H1 (cell line): Measurements from ENCODE around the gene RPL28. TPM values are rescaled to one million over a fixed set of nuclear protein-coding genes. Genes with fewer than 3 reads are reported as not detected.

Source experiments
- CTCF ChIA-PET: fragments of 300-600 bp; sonication (Branson Sonifier 250); formaldehyde crosslinking; loops from one replicate; lab custom pipeline; 2021; ENCODE audit not compliant: partially characterized antibody; lab: Charles Lee
- POLR2A ChIA-PET: fragments of 300-600 bp; sonication (Branson Sonifier 250); formaldehyde crosslinking; loops from one replicate; lab custom pipeline; 2021; ENCODE audit warnings: inconsistent platforms; ENCODE audit not compliant: partially characterized antibody; lab: Charles Lee
- DNase-seq, 2 experiments: peaks; one replicate each; pipeline versions ENCODE4 v3.0.0 to v3.0.0-alpha.2; 2010 to 2022; ENCODE audit warnings: low spot score in 2 of 2, low read depth in 1 of 2, mixed read lengths in 1 of 2
- FAIRE-seq: peaks from 2 replicates; lab custom pipeline; 2011; peaks lifted over from hg19 to GRCh38; lab: Jason Lieb, UNC
- H2AFZ ChIP-seq: 2 replicates; pipeline ENCODE4 v1.8.1; 2012; ENCODE audit warnings: low read length, inconsistent platforms
- H2AK5ac ChIP-seq: 2 replicates; pipeline ENCODE4 v1.6.1; 2013; ENCODE audit warnings: low read depth, low read length
- H2BK120ac ChIP-seq: replicated peaks from 2 replicates; pipeline ENCODE3; 2013; ENCODE audit warnings: low read depth, low read length, inconsistent platforms
- H2BK12ac ChIP-seq: 2 replicates; pipeline ENCODE4 v1.6.1; 2013; ENCODE audit warnings: low read depth, low read length
- H2BK15ac ChIP-seq: 2 replicates; pipeline ENCODE4 v1.6.1; 2013; ENCODE audit warnings: low read length
- H2BK20ac ChIP-seq: 2 replicates; pipeline ENCODE4 v1.6.1; 2013; ENCODE audit warnings: low read length
- H2BK5ac ChIP-seq: 2 replicates; pipeline ENCODE4 v1.6.1; 2013; ENCODE audit warnings: low read depth, low read length
- H3K14ac ChIP-seq: 2 replicates; pipeline ENCODE4 v1.6.1; 2013; ENCODE audit warnings: inconsistent platforms; ENCODE audit not compliant: insufficient read length
- H3K18ac ChIP-seq: 2 replicates; pipeline ENCODE4 v1.6.1; 2013; ENCODE audit warnings: low read length; ENCODE audit errors: extremely low read depth
- H3K23ac ChIP-seq: 2 replicates; pipeline ENCODE4 v1.6.1; 2013; ENCODE audit warnings: inconsistent platforms; ENCODE audit not compliant: insufficient read length
- H3K23me2 ChIP-seq: 2 replicates; pipeline ENCODE4 v1.6.1; 2013; ENCODE audit warnings: low read depth, low read length
- H3K27ac ChIP-seq: 2 replicates; pipeline ENCODE4 v1.6.1; 2011; ENCODE audit warnings: low read depth, low read length, inconsistent platforms
- H3K27me3 ChIP-seq, 4 experiments: replicated peaks in 1 of 4; 1 replicate in 1 of 4; 2 replicates in 3 of 4; pipeline versions ENCODE4 v1.6.1 to v1.8.1; 2011 to 2013; ENCODE audit warnings: low read length in 3 of 4, mild to moderate bottlenecking in 3 of 4, inconsistent platforms in 2 of 4, mixed read lengths in 2 of 4, moderate library complexity in 1 of 4; ENCODE audit not compliant: control insufficient read depth in 3 of 4, insufficient read depth in 3 of 4; ENCODE audit errors: extremely low read depth in 1 of 4
- H3K36me3 ChIP-seq, 4 experiments: 2 replicates each; pipeline versions ENCODE4 v1.6.1 to v1.8.1; 2011 to 2013; ENCODE audit warnings: mild to moderate bottlenecking in 4 of 4, low read length in 3 of 4, moderate library complexity in 2 of 4, control low read depth in 1 of 4, inconsistent platforms in 1 of 4; ENCODE audit not compliant: insufficient read depth in 4 of 4, control insufficient read depth in 2 of 4
- H3K4ac ChIP-seq: replicated peaks from 2 replicates; pipeline ENCODE3; 2013; ENCODE audit warnings: low read length, low read depth, mixed read lengths, inconsistent platforms; ENCODE audit not compliant: insufficient read length
- H3K4me1 ChIP-seq, 4 experiments: replicated peaks in 1 of 4; 1 replicate in 1 of 4; 2 replicates in 3 of 4; pipeline versions ENCODE4 v1.6.1 to v1.8.1; 2011 to 2013; ENCODE audit warnings: low read length in 3 of 4, inconsistent platforms in 2 of 4, mixed read lengths in 1 of 4; ENCODE audit not compliant: insufficient read depth in 4 of 4, control insufficient read depth in 3 of 4
- H3K4me2 ChIP-seq, 2 experiments: 2 replicates each; pipeline versions ENCODE4 v1.6.1 to v1.8.1; 2011 to 2013; ENCODE audit warnings: low read depth in 2 of 2, low read length in 2 of 2, control low read depth in 1 of 2, inconsistent platforms in 1 of 2, mild to moderate bottlenecking in 1 of 2; ENCODE audit not compliant: insufficient read depth in 1 of 2
- H3K4me3 ChIP-seq, 4 experiments: fragments of 200-600, 300-600 bp in 1 of 4; sonication (generic), shearing (Covaris generic), sonication (Bioruptor Twin) in 1 of 4; 2 replicates each; pipeline versions ENCODE4 v1.5.1 to v1.8.1; 2011 to 2016; ENCODE audit warnings: low read length in 4 of 4, low read depth in 3 of 4, control low read depth in 2 of 4, inconsistent platforms in 2 of 4, mild to moderate bottlenecking in 2 of 4, mixed read lengths in 1 of 4, moderate library complexity in 1 of 4; ENCODE audit not compliant: insufficient read depth in 2 of 4; ENCODE audit errors: extremely low read depth in 1 of 4
- H3K56ac ChIP-seq: replicated peaks from 2 replicates; pipeline ENCODE3; 2013; ENCODE audit warnings: low read depth, mild to moderate bottlenecking, mixed read lengths, low read length, inconsistent platforms; ENCODE audit not compliant: insufficient read length
- H3K79me1 ChIP-seq: 2 replicates; pipeline ENCODE4 v1.6.1; 2013; ENCODE audit warnings: low read depth, low read length, control low read depth
- H3K79me2 ChIP-seq, 2 experiments: 2 replicates each; pipeline versions ENCODE4 v1.6.1 to v1.8.1; 2012 to 2013; ENCODE audit warnings: low read length in 2 of 2, mild to moderate bottlenecking in 2 of 2, inconsistent platforms in 1 of 2; ENCODE audit not compliant: insufficient read depth in 2 of 2, control insufficient read depth in 1 of 2
- H3K9ac ChIP-seq, 4 experiments: replicated peaks in 1 of 4; 1 replicate in 1 of 4; 2 replicates in 3 of 4; pipeline versions ENCODE4 v1.6.1 to v1.8.1; 2011 to 2013; ENCODE audit warnings: low read depth in 3 of 4, low read length in 3 of 4, control low read depth in 2 of 4, mild to moderate bottlenecking in 2 of 4, moderate library complexity in 2 of 4, inconsistent platforms in 1 of 4; ENCODE audit errors: extremely low read depth in 1 of 4
- H3K9me3 ChIP-seq, 2 experiments: 2 replicates each; pipeline versions ENCODE4 v1.6.1 to v1.8.1; 2012 to 2013; ENCODE audit warnings: mild to moderate bottlenecking in 2 of 2, moderate library complexity in 2 of 2, control low read depth in 1 of 2, inconsistent platforms in 1 of 2, low read depth in 1 of 2, low read length in 1 of 2, mixed read lengths in 1 of 2; ENCODE audit not compliant: insufficient read depth in 2 of 2
- H4K20me1 ChIP-seq, 2 experiments: replicated peaks in 1 of 2; 2 replicates each; pipeline versions ENCODE3 to v1.8.1; 2011 to 2013; ENCODE audit warnings: inconsistent platforms in 2 of 2, low read length in 2 of 2, mild to moderate bottlenecking in 1 of 2; ENCODE audit not compliant: insufficient read depth in 2 of 2, control insufficient read depth in 1 of 2
- H4K5ac ChIP-seq: 2 replicates; pipeline ENCODE4 v1.6.1; 2013; ENCODE audit warnings: low read length, low read depth, mixed read lengths, inconsistent platforms; ENCODE audit not compliant: insufficient read length
- H4K8ac ChIP-seq: 2 replicates; pipeline ENCODE4 v1.8.0; 2013; ENCODE audit warnings: mild to moderate bottlenecking, moderate library complexity, low read length, inconsistent platforms; ENCODE audit not compliant: insufficient read depth; ENCODE audit errors: extremely low read depth
- H4K91ac ChIP-seq: replicated peaks from 2 replicates; pipeline ENCODE3; 2013; ENCODE audit warnings: low read length, mixed read lengths, inconsistent platforms; ENCODE audit not compliant: insufficient read length
- ATF3 ChIP-seq: IDR thresholded peaks from 2 replicates; pipeline ENCODE4 v1.6.1; 2011; ENCODE audit warnings: low read depth, mild to moderate bottlenecking, low read length; ENCODE audit not compliant: insufficient read depth
- EP300 ChIP-seq, 2 experiments: IDR thresholded peaks; 1 replicate in 1 of 2; 2 replicates in 1 of 2; pipeline ENCODE4 v1.6.1; 2011 to 2012; ENCODE audit warnings: low read depth in 2 of 2, low read length in 2 of 2, mild to moderate bottlenecking in 2 of 2, borderline replicate concordance in 1 of 2, inconsistent platforms in 1 of 2, moderate library complexity in 1 of 2
- JUN ChIP-seq: IDR thresholded peaks from 2 replicates; pipeline ENCODE4 v1.6.1; 2011; ENCODE audit warnings: low read depth, mild to moderate bottlenecking, improper control_type of control experiment, low read length
- JUND ChIP-seq: IDR thresholded peaks from 2 replicates; pipeline ENCODE4 v1.6.1; 2011; ENCODE audit warnings: mild to moderate bottlenecking, improper control_type of control experiment, low read length
- KDM1A ChIP-seq: fragments of 200-600, 300-600 bp; sonication (generic); IDR thresholded peaks from 2 replicates; pipeline ENCODE4 v1.7.1; 2016; ENCODE audit warnings: mild to moderate bottlenecking, low read length, borderline replicate concordance
- MAFK ChIP-seq: IDR thresholded peaks from 2 replicates; pipeline ENCODE4 v1.6.1; 2012; ENCODE audit warnings: low read depth, mild to moderate bottlenecking, improper control_type of control experiment, low read length
- PHF8 ChIP-seq: fragments of 200-600 bp; sonication (generic); conservative IDR thresholded peaks from 2 replicates; pipeline ENCODE4 v1.7.1; 2012; ENCODE audit warnings: low read depth, mild to moderate bottlenecking, inconsistent platforms, low read length, moderate library complexity
- RNF2 ChIP-seq: fragments of 200-900, 300-1000 bp; sonication (generic); IDR thresholded peaks from 2 replicates; pipeline ENCODE4 v1.7.1; 2016; ENCODE audit warnings: borderline replicate concordance, low read depth, mild to moderate bottlenecking, antibody characterized with exemption, low read length; ENCODE audit not compliant: poor library complexity, severe bottlenecking; ENCODE audit errors: missing control alignments
- RXRA ChIP-seq: IDR thresholded peaks from 2 replicates; pipeline ENCODE4 v1.6.1; 2011; ENCODE audit warnings: low read depth, mild to moderate bottlenecking, low read length, moderate library complexity; ENCODE audit not compliant: insufficient read depth
- SUZ12 ChIP-seq: fragments of 200-600 bp; sonication (generic); IDR thresholded peaks from 2 replicates; pipeline ENCODE4 v1.6.1; 2012; ENCODE audit warnings: mild to moderate bottlenecking, inconsistent platforms, low read length, moderate library complexity, mixed read lengths
- WGBS, 2 experiments: shearing (Covaris generic) in 1 of 2; methylation state at CpG; one replicate each; pipeline versions ENCODE4 v1.1.6 to v1.1.7; 2013 to 2015; ENCODE audit warnings: low lambda C conversion rate in 2 of 2, mixed read lengths in 2 of 2, inconsistent platforms in 1 of 2, low coverage in 1 of 2, missing lambda C conversion rate in 1 of 2; ENCODE audit not compliant: insufficient replicate concordance in 2 of 2, insufficient coverage in 1 of 2, insufficient read length in 1 of 2; ENCODE audit errors: extremely low coverage in 1 of 2, missing lambda C conversion rate in 1 of 2; 5-methylcytosine and 5-hydroxymethylcytosine counted together
- polyA plus RNA-seq, 7 experiments: library from polyadenylated mRNA; depleted of rRNA in 3 of 7; stranded (reverse) in 5 of 7; unstranded in 2 of 7; fragments of >200 nt in 5 of 7; fragments of 200-250 nt in 2 of 7; gene quantifications; 1 replicate in 5 of 7; 2 replicates in 1 of 7; 4 replicates in 1 of 7; pipeline versions ENCODE4 v1.2.1 to v1.2.3, GENCODE V29; 2011 to 2013; ENCODE audit warnings: missing spikeins in 2 of 7, mixed read lengths in 2 of 7
- total RNA-seq: library from RNA; stranded (reverse); fragmentation: NEBNext Ultra II Directional; extraction: Animal tissue kit (Norgen Biotek cat#: 25700); gene quantifications from 2 replicates; pipeline ENCODE4 v1.2.1, GENCODE V29; 2021

RPL28 gene
- total and polyA plus RNA-seq, 2 of the 8 experiments (the other 6 are each of a cell fraction or from before 2014, with no cell fraction given) = 2,123 to 8,402 TPM

GRCh38 chr19:55451965-55452748 is 66.4 kb downstream of the RPL28 start:
- Histone ChIP-seq H4K20me1 (peaks cover 2 to 16% of the 10 kb centered on the region in 2 experiments), H3K27me3 (peaks cover 31 to 52% (median 50%) of the 10 kb centered on the region in 4 experiments), H2BK120ac (no peak overlapping the region), H2AK5ac (no peak overlapping the region), H2BK20ac (no peak overlapping the region), H2BK12ac (no peak overlapping the region), H3K9me3 (no peaks in the 10 kb centered on the region), H3K14ac (no peak overlapping the region), H3K36me3 (peaks cover 0 to 5% (median 0%) of the 10 kb centered on the region in 4 experiments; a peak in 2 of 8 replicates), H3K4me2 (peak overlapping the region; percentile 73 to 93), H3K4me1 (peaks cover 0 to 5% (median 2%) of the 10 kb centered on the region in 4 experiments; a peak in 5 of 7 replicates), H3K9ac (no peak overlapping the region), H2AFZ (no peak overlapping the region), H3K23me2 (peaks cover 20% of the 10 kb centered on the region; the same call in 1 of the 2 replicates), H3K4ac (no peak overlapping the region), H3K79me2 (no peaks in the 10 kb centered on the region), H2BK15ac (no peak overlapping the region), H3K18ac (no peak overlapping the region), H3K23ac (no peak overlapping the region), H3K79me1 (peaks cover 4% of the 10 kb centered on the region; the same call in 1 of the 2 replicates), H2BK5ac (no peak overlapping the region), H4K5ac (no peak overlapping the region), H4K8ac (no peak overlapping the region), H3K56ac (no peak overlapping the region), H3K27ac (no peak overlapping the region), H4K91ac (no peak overlapping the region), H3K4me3 (peak overlapping the region; percentile 26 to 69 (median 40); a peak in 7 of 8 replicates)
- peak in 1 of 2 experiments; percentile 70 for DNase-seq
- CTCF ChIA-PET = interaction anchor here (0.9 to 2.5 kb wide), 6 partner anchors 24 to 311 kb away, joined by 3 to 13 read pairs (median 6); partner anchors contain the start of gene DNAAF3
- POLR2A ChIA-PET = interaction anchor here (0.5 to 3.0 kb wide), 18 partner anchors 8 to 335 kb away, joined by 3 to 22 read pairs (median 4); partner anchors contain the start of genes ISOC2, PPP1R12C, SHISA7 and UBE2S
- 11% methylated on average over 21 of the region's 57 CpGs; no CpG with 5 or more reads in 1 of the 2 experiments for WGBS, 2 experiments
- FAIRE-seq = no peak
- no peak for TF ChIP-seq KDM1A
- no peak for TF ChIP-seq JUN
- no peak for TF ChIP-seq JUND
- TF ChIP-seq RXRA = no peak
- no peak for TF ChIP-seq MAFK
- no peak for TF ChIP-seq PHF8
- TF ChIP-seq EP300 (IDR thresholded peaks at IDR 0.05; ENCODE audit: borderline replicate concordance in 1 of 2, low read depth in 2 of 2, low read length in 2 of 2) = no peak
- TF ChIP-seq SUZ12 = peak; percentile 38; the same call in 1 of the 2 replicates
- TF ChIP-seq RNF2 = no peak
- TF ChIP-seq ATF3 = no peak
